HEK293 (cell line): ENCODE results near the gene PIGL.

Experiments used
- CTCF ChIA-PET: fragments of 350-600 bp; formaldehyde crosslinking; extraction: SDS; loops from one replicate; lab custom pipeline; 2021; ENCODE audit warnings: antibody characterized with exemption; lab: Yijun Ruan, JAX
- POLR2A ChIA-PET: fragments of 300-600 bp; formaldehyde crosslinking; extraction: SDS; loops from one replicate; lab custom pipeline; 2020; ENCODE audit warnings: antibody characterized with exemption, inconsistent platforms; lab: Yijun Ruan, JAX
- H3K27ac ChIP-seq: fragments of 200-500 bp; sonication (Bioruptor generic); 2 replicates; pipeline ENCODE4 v1.5.1; 2014; ENCODE audit warnings: low read depth, low read length, control low read depth, inconsistent platforms; ENCODE audit errors: extremely low read depth
- H3K36me3 ChIP-seq, 2 experiments: fragments of 200-500 bp in 1 of 2; sonication (Bioruptor generic) in 1 of 2; 1 replicate in 1 of 2; 2 replicates in 1 of 2; pipeline ENCODE4 v1.5.1; 2014 to 2017; ENCODE audit warnings: inconsistent platforms in 2 of 2, low read length in 2 of 2; ENCODE audit not compliant: control insufficient read depth in 2 of 2, insufficient read depth in 1 of 2
- H3K4me1 ChIP-seq: fragments of 200-500 bp; sonication (Bioruptor generic); 2 replicates; pipeline ENCODE4 v1.5.1; 2014; ENCODE audit warnings: mild to moderate bottlenecking, low read length, inconsistent platforms; ENCODE audit not compliant: control insufficient read depth, insufficient read depth
- H3K4me3 ChIP-seq: 2 replicates; pipeline ENCODE4 v1.5.1; 2011; ENCODE audit warnings: low read depth, mild to moderate bottlenecking, control low read depth, low read length, moderate library complexity
- H3K9me3 ChIP-seq: fragments of 200-500 bp; sonication (Bioruptor generic); 2 replicates; pipeline ENCODE4 v1.5.1; 2014; ENCODE audit warnings: low read depth, low read length, inconsistent platforms; ENCODE audit not compliant: control insufficient read depth, insufficient read depth
- BCL11B ChIP-seq: fragments of 450-650 bp; formaldehyde crosslinking; IDR thresholded peaks from 2 replicates; pipeline ENCODE4 v1.5.1; 2016; ENCODE audit warnings: low read depth, missing biosample characterization, missing genetic modification characterization
- GFI1B ChIP-seq: fragments of 450-650 bp; formaldehyde crosslinking; IDR thresholded peaks from 2 replicates; pipeline ENCODE4 v1.5.1; 2016; ENCODE audit warnings: missing biosample characterization, missing genetic modification characterization
- MYNN ChIP-seq: fragments of 450-650 bp; formaldehyde crosslinking; IDR thresholded peaks from 2 replicates; pipeline ENCODE4 v1.5.1; 2016; ENCODE audit warnings: missing biosample characterization, missing genetic modification characterization, borderline replicate concordance
- OSR2 ChIP-seq: fragments of 450-650 bp; formaldehyde crosslinking; IDR thresholded peaks from 2 replicates; pipeline ENCODE4 v1.5.1; 2016; ENCODE audit warnings: missing biosample characterization, missing genetic modification characterization
- PRDM1 ChIP-seq: fragments of 450-650 bp; formaldehyde crosslinking; IDR thresholded peaks from 2 replicates; pipeline ENCODE4; 2016; ENCODE audit warnings: missing biosample characterization, missing genetic modification characterization
- ZNF132 ChIP-seq: fragments of 450-650 bp; formaldehyde crosslinking; IDR thresholded peaks from 2 replicates; pipeline ENCODE4 v1.5.1; 2017; ENCODE audit warnings: missing biosample characterization, missing genetic modification characterization, borderline replicate concordance
- ZNF138 ChIP-seq: fragments of 450-650 bp; formaldehyde crosslinking; IDR thresholded peaks from 2 replicates; pipeline ENCODE4 v1.5.1; 2016; ENCODE audit warnings: missing biosample characterization, missing genetic modification characterization, borderline replicate concordance
- ZNF146 ChIP-seq: fragments of 450-650 bp; formaldehyde crosslinking; IDR thresholded peaks from 2 replicates; pipeline ENCODE4 v1.5.1; 2016; ENCODE audit warnings: missing biosample characterization, missing genetic modification characterization
- ZNF155 ChIP-seq: fragments of 450-650 bp; formaldehyde crosslinking; IDR thresholded peaks from 2 replicates; pipeline ENCODE4 v1.5.1; 2016; ENCODE audit warnings: missing biosample characterization, missing genetic modification characterization
- ZNF169 ChIP-seq: fragments of 450-650 bp; formaldehyde crosslinking; IDR thresholded peaks from 2 replicates; pipeline ENCODE4 v1.5.1; 2016; ENCODE audit warnings: missing biosample characterization, missing genetic modification characterization
- ZNF211 ChIP-seq: fragments of 450-650 bp; formaldehyde crosslinking; IDR thresholded peaks from 2 replicates; pipeline ENCODE4 v1.5.1; 2016; ENCODE audit warnings: low read depth, missing biosample characterization, missing genetic modification characterization
- ZNF311 ChIP-seq: fragments of 450-650 bp; formaldehyde crosslinking; IDR thresholded peaks from 2 replicates; pipeline ENCODE4 v1.5.1; 2017; ENCODE audit warnings: missing biosample characterization, missing genetic modification characterization, borderline replicate concordance
- ZNF433 ChIP-seq: fragments of 450-650 bp; formaldehyde crosslinking; IDR thresholded peaks from 2 replicates; pipeline ENCODE4 v1.5.1; 2016; ENCODE audit warnings: missing biosample characterization, missing genetic modification characterization, low read depth
- ZNF558 ChIP-seq: fragments of 450-650 bp; formaldehyde crosslinking; IDR thresholded peaks from 2 replicates; pipeline ENCODE4 v1.5.1; 2016; ENCODE audit warnings: missing biosample characterization, missing genetic modification characterization
- ZNF600 ChIP-seq: fragments of 450-650 bp; formaldehyde crosslinking; IDR thresholded peaks from 2 replicates; pipeline ENCODE4 v1.5.1; 2016; ENCODE audit warnings: missing biosample characterization, missing genetic modification characterization
- ZNF660 ChIP-seq: fragments of 450-650 bp; IDR thresholded peaks from 2 replicates; pipeline ENCODE4 v1.5.1; 2018; ENCODE audit warnings: missing biosample characterization, mild to moderate bottlenecking, missing genetic modification characterization
- ZSCAN30 ChIP-seq: fragments of 450-650 bp; IDR thresholded peaks from 2 replicates; pipeline ENCODE4 v1.5.1; 2018; ENCODE audit warnings: missing biosample characterization, mild to moderate bottlenecking, missing genetic modification characterization, moderate library complexity
- TF ChIP-seq, protein P1 (sequence below): fragments of 450-650 bp; formaldehyde crosslinking; IDR thresholded peaks from 2 replicates; pipeline ENCODE4 v1.5.1; 2017; ENCODE audit warnings: missing biosample characterization, missing genetic modification characterization
- TF ChIP-seq, protein P2 (sequence below): fragments of 450-650 bp; formaldehyde crosslinking; IDR thresholded peaks from 2 replicates; pipeline ENCODE4 v1.5.1; 2017; ENCODE audit warnings: missing biosample characterization, missing genetic modification characterization
- TF ChIP-seq, protein P3 (sequence below): fragments of 450-650 bp; formaldehyde crosslinking; IDR thresholded peaks from 2 replicates; pipeline ENCODE4 v1.5.1; 2016; ENCODE audit warnings: missing biosample characterization, missing genetic modification characterization

PIGL gene

DNA sequence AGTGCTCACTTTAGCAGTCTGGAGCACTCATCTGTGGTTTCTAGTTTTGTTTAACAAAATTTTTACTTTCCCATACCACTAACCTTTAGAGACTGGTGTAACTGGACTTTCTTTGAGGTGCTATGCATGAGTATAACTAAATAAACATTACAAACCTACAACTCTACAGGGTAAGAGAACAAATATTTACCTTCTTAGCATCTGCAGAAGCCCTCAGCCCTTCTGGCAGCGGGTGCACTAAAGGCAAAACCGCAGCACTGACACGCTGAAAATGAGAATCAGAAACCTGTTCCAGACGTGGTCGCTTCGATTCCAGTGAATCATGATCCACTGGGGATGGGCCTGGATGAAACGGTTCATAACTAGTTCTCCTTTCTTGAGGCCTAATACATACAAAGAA, 45.4 kb upstream of the PIGL start:
- peak overlapping the region; percentile 51; the same call in 1 of the 2 replicates for H3K27ac ChIP-seq
- ChIA-PET CTCF (no interaction called here), POLR2A (no interaction called here)
- peaks cover 10 to 31% of the 10 kb centered on the region in 2 experiments for H3K36me3 ChIP-seq
- H3K4me1 ChIP-seq, result peaks cover 9% of the 10 kb centered on the region
- no peaks in the 10 kb centered on the region for H3K9me3 ChIP-seq
- peak; percentile 46; the same call in 1 of the 2 replicates for TF ChIP-seq PRDM1 (tag by site-specific recombination)
- peak; percentile 70 for TF ChIP-seq OSR2
- no peak for TF ChIP-seq ZNF558 (tag by site-specific recombination)
- H3K4me3 ChIP-seq, result no peak overlapping the region

DNA sequence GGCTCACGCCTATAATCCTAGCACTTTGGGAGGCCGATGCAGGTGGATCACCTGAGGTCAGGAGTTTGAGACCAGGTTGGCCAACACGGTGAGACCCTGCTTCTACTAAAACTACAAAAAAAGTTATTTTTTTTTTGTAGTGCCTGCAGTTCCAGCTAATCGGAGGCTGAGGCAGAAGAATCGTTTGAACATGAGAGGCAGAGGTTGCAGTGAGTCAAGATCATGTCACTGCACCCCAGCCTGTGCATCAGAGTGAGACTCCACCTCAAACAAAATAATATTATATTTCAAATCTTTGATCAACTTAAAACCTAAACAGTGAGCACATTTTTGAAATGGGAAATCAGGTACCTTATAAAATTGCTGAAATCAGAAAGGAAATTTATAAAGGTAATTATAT, 38.2 kb upstream of the PIGL start:
- no peak for TF ChIP-seq BCL11B (tag by site-specific recombination)
- TF ChIP-seq GFI1B, result no peak
- no peak for TF ChIP-seq ZNF146 (tag by site-specific recombination)
- TF ChIP-seq, protein P1, sequence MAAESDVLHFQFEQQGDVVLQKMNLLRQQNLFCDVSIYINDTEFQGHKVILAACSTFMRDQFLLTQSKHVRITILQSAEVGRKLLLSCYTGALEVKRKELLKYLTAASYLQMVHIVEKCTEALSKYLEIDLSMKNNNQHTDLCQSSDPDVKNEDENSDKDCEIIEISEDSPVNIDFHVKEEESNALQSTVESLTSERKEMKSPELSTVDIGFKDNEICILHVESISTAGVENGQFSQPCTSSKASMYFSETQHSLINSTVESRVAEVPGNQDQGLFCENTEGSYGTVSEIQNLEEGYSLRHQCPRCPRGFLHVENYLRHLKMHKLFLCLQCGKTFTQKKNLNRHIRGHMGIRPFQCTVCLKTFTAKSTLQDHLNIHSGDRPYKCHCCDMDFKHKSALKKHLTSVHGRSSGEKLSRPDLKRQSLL, result no peak
- no peak for TF ChIP-seq ZSCAN30
- CTCF ChIA-PET, result no interaction called here
- no peaks in the 10 kb centered on the region for H3K9me3 ChIP-seq
- peaks cover 14 to 38% of the 10 kb centered on the region in 2 experiments for H3K36me3 ChIP-seq
- POLR2A ChIA-PET, result no interaction called here
- H3K4me3 ChIP-seq, result no peak overlapping the region
- H3K27ac ChIP-seq, result no peak overlapping the region
- H3K4me1 ChIP-seq, result no peaks in the 10 kb centered on the region

DNA sequence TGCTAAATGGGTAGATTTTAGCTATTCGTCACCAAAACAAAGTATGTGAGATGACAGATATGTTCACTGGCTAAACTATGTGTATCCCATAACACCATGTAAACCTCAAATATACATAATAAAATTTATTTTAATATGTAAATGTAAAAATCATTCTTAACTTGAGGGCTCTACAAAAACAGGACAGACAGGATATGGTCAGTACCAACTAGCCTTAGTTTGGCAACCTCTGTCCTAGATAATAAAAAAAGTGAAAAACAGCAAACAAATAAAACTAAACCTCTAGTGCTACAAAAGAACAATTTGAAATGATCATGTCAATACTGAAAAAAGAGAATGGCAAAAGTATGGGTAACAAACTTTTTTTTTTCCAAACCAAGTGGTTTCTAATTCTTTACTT, 35.4 kb upstream of the PIGL start:
- no peaks in the 10 kb centered on the region for H3K9me3 ChIP-seq
- H3K4me1 ChIP-seq, result no peaks in the 10 kb centered on the region
- no peak for TF ChIP-seq ZNF211 (tag by site-specific recombination)
- CTCF ChIA-PET, result interaction anchor here (0.5 kb wide), 1 partner anchor 37 kb away, joined by 4 read pairs; no protein-coding TSS in a partner anchor
- H3K27ac ChIP-seq, result no peak overlapping the region
- H3K36me3 ChIP-seq, result peaks cover 40 to 48% of the 10 kb centered on the region in 2 experiments
- POLR2A ChIA-PET, result no interaction called here
- H3K4me3 ChIP-seq, result no peak overlapping the region

DNA sequence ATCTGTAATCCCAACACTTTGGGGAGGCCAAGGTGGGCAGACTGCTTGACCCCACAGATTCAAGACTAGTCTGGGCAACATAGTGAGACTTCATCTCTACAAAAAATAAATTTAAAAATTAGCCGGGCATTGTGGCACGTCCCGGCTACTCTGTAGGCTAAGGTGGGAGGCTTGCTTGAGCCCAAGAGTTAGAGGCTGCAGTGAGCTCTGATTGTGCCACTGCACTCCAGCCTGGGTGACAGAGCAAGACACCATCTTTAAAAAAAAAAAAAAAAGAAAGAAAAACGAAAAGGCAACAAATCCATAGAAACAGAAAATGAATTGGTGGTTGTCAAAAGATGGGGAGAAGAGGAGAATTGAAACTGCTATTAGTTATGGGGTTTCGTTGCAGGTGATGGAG, 29.4 kb upstream of the PIGL start:
- no peak overlapping the region for H3K27ac ChIP-seq
- no peak overlapping the region for H3K4me3 ChIP-seq
- ChIA-PET POLR2A (no interaction called here), CTCF (interaction anchor here (0.6 kb wide), 1 partner anchor 283 kb away, joined by 3 read pairs; no protein-coding TSS in a partner anchor)
- peaks cover 39 to 72% of the 10 kb centered on the region in 2 experiments for H3K36me3 ChIP-seq
- H3K4me1 ChIP-seq, result no peaks in the 10 kb centered on the region
- TF ChIP-seq MYNN, result no peak
- TF ChIP-seq, protein P2, sequence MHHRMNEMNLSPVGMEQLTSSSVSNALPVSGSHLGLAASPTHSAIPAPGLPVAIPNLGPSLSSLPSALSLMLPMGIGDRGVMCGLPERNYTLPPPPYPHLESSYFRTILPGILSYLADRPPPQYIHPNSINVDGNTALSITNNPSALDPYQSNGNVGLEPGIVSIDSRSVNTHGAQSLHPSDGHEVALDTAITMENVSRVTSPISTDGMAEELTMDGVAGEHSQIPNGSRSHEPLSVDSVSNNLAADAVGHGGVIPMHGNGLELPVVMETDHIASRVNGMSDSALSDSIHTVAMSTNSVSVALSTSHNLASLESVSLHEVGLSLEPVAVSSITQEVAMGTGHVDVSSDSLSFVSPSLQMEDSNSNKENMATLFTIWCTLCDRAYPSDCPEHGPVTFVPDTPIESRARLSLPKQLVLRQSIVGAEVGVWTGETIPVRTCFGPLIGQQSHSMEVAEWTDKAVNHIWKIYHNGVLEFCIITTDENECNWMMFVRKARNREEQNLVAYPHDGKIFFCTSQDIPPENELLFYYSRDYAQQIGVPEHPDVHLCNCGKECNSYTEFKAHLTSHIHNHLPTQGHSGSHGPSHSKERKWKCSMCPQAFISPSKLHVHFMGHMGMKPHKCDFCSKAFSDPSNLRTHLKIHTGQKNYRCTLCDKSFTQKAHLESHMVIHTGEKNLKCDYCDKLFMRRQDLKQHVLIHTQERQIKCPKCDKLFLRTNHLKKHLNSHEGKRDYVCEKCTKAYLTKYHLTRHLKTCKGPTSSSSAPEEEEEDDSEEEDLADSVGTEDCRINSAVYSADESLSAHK (tag by site-specific recombination), result 0 out of 2 replicates have a peak, but pooled peaks have one; percentile 26
- H3K9me3 ChIP-seq, result no peaks in the 10 kb centered on the region

DNA sequence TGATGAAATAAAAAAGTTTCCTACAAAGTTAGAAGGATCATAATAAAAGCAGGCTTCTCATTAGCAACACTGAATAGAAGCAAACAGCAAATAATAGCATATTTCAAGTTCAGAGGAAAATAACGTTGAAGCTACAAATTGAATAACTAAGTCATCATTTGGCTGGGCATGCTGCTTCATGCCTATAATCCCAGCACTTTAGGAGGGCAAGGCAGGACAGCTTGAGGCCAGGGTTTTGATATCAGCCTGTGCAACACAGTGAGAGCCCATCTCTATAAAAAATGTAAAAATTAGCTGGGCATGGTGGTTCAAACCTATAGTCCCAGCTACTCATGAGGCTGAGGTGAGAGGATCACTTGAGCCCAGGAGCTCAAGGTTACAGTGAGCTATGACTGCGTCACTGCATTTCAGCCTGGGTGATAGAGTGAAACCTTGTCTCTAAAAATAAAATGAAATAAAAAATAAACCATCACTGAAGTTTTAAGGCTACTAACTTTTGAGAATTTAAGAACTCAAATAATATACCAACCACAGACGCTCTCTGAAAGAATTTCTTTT, 27.1 kb upstream of the PIGL start:
- POLR2A ChIA-PET, result interaction anchor here (0.6 to 2.0 kb wide), 2 partner anchors 24 to 27 kb away, joined by 3 to 4 read pairs; partner anchors contain the start of gene PIGL
- CTCF ChIA-PET, result interaction anchor here (0.6 to 1.4 kb wide), 4 partner anchors 9 to 348 kb away, joined by 3 to 4 read pairs (median 3); no protein-coding TSS in a partner anchor
- no peaks in the 10 kb centered on the region for H3K9me3 ChIP-seq
- TF ChIP-seq ZNF433 (tag by site-specific recombination) (no peak), ZNF169 (tag by site-specific recombination) (no peak), ZNF138 (tag by site-specific recombination) (no peak), ZNF155 (tag by site-specific recombination) (no peak), ZNF600 (tag by site-specific recombination) (no peak), ZNF132 (tag by site-specific recombination) (no peak), ZNF311 (tag by site-specific recombination) (no peak), ZNF660 (tag by site-specific recombination) (no peak)
- TF ChIP-seq, protein P3, sequence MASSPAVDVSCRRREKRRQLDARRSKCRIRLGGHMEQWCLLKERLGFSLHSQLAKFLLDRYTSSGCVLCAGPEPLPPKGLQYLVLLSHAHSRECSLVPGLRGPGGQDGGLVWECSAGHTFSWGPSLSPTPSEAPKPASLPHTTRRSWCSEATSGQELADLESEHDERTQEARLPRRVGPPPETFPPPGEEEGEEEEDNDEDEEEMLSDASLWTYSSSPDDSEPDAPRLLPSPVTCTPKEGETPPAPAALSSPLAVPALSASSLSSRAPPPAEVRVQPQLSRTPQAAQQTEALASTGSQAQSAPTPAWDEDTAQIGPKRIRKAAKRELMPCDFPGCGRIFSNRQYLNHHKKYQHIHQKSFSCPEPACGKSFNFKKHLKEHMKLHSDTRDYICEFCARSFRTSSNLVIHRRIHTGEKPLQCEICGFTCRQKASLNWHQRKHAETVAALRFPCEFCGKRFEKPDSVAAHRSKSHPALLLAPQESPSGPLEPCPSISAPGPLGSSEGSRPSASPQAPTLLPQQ (tag by site-specific recombination), result no peak

More for the DNA sequence above, 27.1 kb upstream of the PIGL start:
- H3K4me1 ChIP-seq, result no peaks in the 10 kb centered on the region
- peaks cover 42 to 58% of the 10 kb centered on the region in 2 experiments for H3K36me3 ChIP-seq
- no peak overlapping the region for H3K27ac ChIP-seq
- no peak overlapping the region for H3K4me3 ChIP-seq
